Measurements from ENCODE around the gene FAHD2B.
"Not testable (repeated sequence)": the region's sequence is repeated elsewhere in the genome, so short reads cannot be mapped to it uniquely, and the experiment has no call there.

Gene FAHD2B, protein sequence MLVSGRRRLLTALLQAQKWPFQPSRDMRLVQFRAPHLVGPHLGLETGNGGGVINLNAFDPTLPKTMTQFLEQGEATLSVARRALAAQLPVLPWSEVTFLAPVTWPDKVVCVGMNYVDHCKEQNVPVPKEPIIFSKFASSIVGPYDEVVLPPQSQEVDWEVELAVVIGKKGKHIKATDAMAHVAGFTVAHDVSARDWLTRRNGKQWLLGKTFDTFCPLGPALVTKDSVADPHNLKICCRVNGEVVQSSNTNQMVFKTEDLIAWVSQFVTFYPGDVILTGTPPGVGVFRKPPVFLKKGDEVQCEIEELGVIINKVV

DNA sequence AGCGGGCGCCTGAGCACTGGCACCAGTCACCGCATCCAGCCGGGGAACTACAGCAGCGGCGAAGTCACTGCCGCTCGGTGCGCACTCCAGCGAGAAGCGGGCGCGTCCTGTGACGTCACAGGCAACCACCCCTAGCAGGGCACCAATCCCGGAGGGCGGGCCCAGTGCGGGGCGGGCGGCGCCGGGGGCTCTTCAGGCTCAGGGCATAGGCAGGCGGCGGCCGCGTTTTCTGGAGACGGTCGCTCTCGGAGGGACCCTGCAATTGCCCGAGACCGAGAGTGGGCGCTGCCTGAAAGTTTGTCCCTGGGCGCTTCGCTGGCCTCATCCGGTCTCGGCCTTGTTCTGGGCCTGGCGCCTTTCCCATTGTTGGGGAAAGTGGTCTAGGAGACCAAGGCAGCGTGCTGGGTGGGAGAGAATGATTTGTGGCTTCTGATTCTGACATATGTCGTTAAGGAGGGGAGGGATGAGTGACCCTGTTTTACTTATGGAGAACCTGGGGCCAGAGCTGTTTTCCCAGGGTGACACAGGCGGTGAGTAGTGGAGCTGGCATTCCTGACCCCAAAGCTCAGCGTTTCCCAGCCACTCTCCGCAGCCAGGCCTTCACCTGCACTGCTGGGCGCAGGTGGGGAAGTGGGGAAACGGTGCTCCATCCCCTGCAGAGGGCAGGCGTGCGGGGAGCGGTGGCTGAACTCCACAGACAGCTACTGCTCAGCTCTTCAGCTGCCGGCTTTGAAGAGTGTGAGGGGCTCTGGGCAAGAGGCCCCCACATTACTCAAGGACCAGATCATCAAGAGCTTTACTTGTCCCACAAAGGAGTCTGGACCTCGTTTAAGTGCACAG lies at the start of gene FAHD2B:
Gene FAHD2B, minus strand, starts transcription at position 111 of the 840 bp plus-strand sequence. CDS start 3,176 bp downstream, outside the sequence.
- not testable (repeated sequence) for H3K27ac ChIP-seq (ENCODE audit: low read depth, low read length)

DNA sequence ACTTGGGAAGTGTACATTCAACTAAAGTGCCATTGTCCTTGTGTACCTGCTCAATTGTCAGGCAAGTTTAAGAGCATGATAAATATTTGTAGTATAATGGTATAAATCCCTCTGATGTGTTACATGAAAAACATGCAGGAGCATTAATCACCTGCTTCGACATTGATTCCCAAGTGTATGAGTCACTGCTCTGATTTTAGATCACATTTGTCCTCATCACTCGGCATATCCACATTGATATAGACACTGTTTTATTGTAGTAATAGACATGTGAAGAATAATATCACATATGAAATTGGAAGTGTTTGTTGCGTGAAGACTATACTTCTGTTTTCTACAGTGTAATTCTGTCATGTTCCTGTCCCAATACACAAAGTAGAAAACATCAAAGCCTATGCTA lies 49.3 kb upstream of the FAHD2B start:
- H3K27ac ChIP-seq (ENCODE audit: low read depth, low read length); H3K4me3 ChIP-seq (ENCODE audit: low read depth, low read length); H3K36me3 ChIP-seq (ENCODE audit: control insufficient read depth, insufficient read depth, low read length); H3K9me3 ChIP-seq (ENCODE audit: control insufficient read depth, insufficient read depth, low read depth, low read length); H3K27me3 ChIP-seq (ENCODE audit: control insufficient read depth, insufficient read depth, low read length); H3K9ac ChIP-seq (ENCODE audit: low read length); H3K4me1 ChIP-seq (ENCODE audit: control insufficient read depth, insufficient read depth, low read length): not testable (repeated sequence)

More for the DNA sequence above, at the start of gene FAHD2B:
- not testable (repeated sequence) for H3K36me3 ChIP-seq (ENCODE audit: control insufficient read depth, insufficient read depth, low read length); H3K27me3 ChIP-seq (ENCODE audit: control insufficient read depth, insufficient read depth, low read length); H3K9me3 ChIP-seq (ENCODE audit: control insufficient read depth, insufficient read depth, low read depth, low read length); H3K9ac ChIP-seq (ENCODE audit: low read length); H3K4me1 ChIP-seq (ENCODE audit: control insufficient read depth, insufficient read depth, low read length)
- peak within 1 kb of the TSS; percentile 53 for H3K4me3 ChIP-seq (ENCODE audit: low read depth, low read length)

DNA sequence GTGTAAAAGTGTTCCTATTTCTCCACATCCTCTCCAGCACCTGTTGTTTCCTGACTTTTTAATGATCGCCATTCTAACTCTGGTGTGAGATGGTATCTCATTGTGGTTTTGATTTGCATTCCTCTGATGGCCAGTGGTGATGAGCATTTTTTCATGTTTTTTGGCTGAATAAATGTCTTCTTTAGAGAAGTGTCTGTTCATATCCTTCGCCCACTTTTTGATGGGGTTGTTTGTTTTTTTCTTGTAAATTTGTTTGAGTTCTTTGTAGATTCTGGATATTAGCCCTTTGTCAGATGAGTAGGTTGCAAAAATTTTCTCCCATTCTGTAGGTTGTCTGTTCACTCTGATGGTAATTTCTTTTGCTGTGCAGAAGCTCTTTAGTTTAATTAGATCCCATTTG lies 34.4 kb upstream of the FAHD2B start:
- not testable (repeated sequence) for H3K9me3 ChIP-seq (ENCODE audit: control insufficient read depth, insufficient read depth, low read depth, low read length); H3K27ac ChIP-seq (ENCODE audit: low read depth, low read length); H3K4me3 ChIP-seq (ENCODE audit: low read depth, low read length); H3K27me3 ChIP-seq (ENCODE audit: control insufficient read depth, insufficient read depth, low read length); H3K9ac ChIP-seq (ENCODE audit: low read length); H3K4me1 ChIP-seq (ENCODE audit: control insufficient read depth, insufficient read depth, low read length); H3K36me3 ChIP-seq (ENCODE audit: control insufficient read depth, insufficient read depth, low read length)

DNA sequence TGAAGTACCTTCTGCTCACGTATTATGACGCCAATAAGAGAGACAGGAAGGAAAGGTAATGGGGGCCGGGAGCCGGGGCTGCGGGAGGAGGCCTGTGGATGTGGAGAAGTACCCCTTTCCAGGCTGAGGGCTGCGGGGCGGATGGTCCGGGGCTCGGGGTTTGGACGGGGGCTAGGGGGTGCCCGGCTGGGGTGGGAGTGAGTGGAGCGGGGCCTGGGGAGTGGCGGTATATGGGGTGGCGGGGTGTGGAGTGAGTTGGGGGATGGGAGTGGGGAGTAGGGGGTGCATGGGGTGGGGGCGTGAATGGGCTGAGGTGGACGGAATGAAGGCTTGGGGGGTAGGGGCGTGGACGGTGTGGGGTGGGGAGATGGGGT lies 19.2 kb upstream of the FAHD2B start:
- peak overlapping the region; percentile 76 for H3K9ac ChIP-seq (ENCODE audit: low read length)
- H3K27ac ChIP-seq (ENCODE audit: low read depth, low read length); H3K9me3 ChIP-seq (ENCODE audit: control insufficient read depth, insufficient read depth, low read depth, low read length); H3K4me1 ChIP-seq (ENCODE audit: control insufficient read depth, insufficient read depth, low read length); H3K27me3 ChIP-seq (ENCODE audit: control insufficient read depth, insufficient read depth, low read length); H3K36me3 ChIP-seq (ENCODE audit: control insufficient read depth, insufficient read depth, low read length): not testable (repeated sequence)
- peak overlapping the region; percentile 90 for H3K4me3 ChIP-seq (ENCODE audit: low read depth, low read length)

DNA sequence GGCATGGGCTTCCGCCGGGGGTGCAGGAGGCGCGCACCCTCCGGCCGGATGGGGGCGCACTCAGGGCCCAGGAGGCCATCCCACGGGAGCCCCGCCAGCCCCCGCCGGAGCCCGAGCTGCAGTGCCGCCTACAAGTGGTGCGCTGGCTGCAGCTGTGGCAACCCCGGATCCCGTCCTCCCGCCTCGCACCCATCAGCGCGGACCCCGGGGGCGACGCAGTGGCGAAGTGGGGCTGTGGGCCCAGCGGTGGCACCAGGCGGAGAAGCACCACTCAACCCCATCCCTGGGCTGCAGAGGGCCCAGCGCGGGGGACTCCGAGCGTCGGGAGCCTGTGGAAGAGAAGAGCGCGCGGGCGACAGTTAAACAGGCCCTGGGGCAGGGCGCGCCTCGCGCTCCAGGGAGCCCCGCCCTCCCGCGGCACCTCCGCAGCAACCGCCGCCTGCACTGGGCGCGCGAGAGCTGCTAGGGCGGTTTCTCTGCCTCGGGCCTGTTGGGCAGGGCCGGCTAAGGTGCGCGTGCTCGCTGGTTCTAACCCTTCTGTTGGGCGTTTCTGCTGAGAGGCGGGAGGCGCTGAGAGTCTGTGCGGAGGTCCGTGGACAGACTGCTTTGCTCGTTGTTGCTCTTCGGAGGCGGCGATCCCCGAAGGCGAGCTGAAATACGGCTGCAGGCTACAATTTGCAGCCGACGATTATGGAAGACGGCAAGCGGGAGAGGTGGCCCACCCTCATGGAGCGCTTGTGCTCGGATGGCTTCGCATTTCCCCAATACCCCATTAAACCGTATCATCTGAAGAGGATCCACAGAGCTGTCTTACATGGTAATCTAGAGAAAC lies 18.6 kb upstream of the FAHD2B start, which contains the start of gene ANKRD36:
Gene ANKRD36, plus strand, starts transcription at position 104 of the 832 bp plus-strand sequence. Its CDS starts 587 bp downstream, at position 691.
- H3K9me3 ChIP-seq (ENCODE audit: control insufficient read depth, insufficient read depth, low read depth, low read length); H3K36me3 ChIP-seq (ENCODE audit: control insufficient read depth, insufficient read depth, low read length); H3K4me1 ChIP-seq (ENCODE audit: control insufficient read depth, insufficient read depth, low read length); H3K27me3 ChIP-seq (ENCODE audit: control insufficient read depth, insufficient read depth, low read length); H3K27ac ChIP-seq (ENCODE audit: low read depth, low read length): not testable (repeated sequence)
- Histone ChIP-seq H3K9ac (ENCODE audit: low read length) (peak within 1 kb of the TSS; percentile 76), H3K4me3 (ENCODE audit: low read depth, low read length) (peak within 1 kb of the TSS; percentile 90)

DNA sequence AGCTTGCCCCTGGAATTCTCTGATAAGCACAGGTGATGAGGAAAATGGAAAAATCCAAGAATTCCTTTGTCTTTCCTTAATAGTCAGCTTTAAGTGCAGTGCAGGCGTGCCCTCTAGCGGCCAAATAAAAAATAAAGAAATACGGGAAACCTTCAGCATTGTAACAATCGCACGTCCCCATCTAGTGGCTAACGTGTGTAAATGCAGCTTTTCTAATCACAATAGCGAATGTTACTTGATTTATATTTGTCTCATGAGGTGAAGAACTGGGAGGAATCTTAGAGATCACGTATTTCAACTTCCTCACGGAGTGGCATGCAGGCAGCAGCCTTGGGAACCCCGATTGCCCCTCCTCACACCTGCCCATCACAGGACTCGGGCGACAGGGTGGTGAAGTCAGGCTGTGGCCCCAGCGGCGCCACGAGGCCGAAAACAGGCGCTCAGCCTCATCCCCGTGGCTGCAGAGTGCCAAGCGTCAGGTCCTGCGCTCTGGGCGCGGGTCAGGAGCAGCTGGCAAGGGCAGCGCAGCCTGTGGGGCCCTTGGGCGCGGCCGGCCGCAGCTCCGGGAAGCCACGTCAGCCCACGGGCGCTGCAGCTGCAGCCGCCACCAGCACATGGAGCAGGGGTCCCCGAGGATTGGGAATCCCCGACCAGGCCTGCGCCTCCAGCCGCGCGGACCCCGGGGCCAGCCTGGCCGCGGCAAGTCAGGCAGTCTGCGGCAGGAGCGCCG lies 17.8 kb upstream of the FAHD2B start:
- not testable (repeated sequence) for H3K36me3 ChIP-seq (ENCODE audit: control insufficient read depth, insufficient read depth, low read length); H3K27ac ChIP-seq (ENCODE audit: low read depth, low read length); H3K4me1 ChIP-seq (ENCODE audit: control insufficient read depth, insufficient read depth, low read length); H3K27me3 ChIP-seq (ENCODE audit: control insufficient read depth, insufficient read depth, low read length); H3K9me3 ChIP-seq (ENCODE audit: control insufficient read depth, insufficient read depth, low read depth, low read length)
- peak overlapping the region; percentile 90 for H3K4me3 ChIP-seq (ENCODE audit: low read depth, low read length)
- peak overlapping the region; percentile 32 for H3K9ac ChIP-seq (ENCODE audit: low read length)

DNA sequence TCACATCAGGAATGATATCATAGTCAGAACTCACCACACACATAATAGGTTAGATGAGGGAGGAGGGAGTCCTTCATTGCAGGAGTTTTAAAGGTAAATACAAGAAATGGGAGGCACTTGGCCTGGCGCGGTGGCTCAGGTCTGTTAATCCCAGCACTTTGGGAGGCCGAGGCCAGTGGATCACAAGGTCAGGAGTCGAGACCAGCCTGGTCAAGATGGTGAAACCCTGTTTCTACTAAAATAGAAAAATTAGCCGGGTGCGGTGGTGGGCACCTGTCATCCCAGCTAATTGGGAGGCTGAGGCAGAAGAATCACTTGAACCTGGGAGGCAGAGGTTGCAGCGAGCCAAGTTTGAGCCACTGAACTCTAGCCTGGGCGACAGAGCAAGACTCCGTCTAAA lies 16.6 kb upstream of the FAHD2B start:
- not testable (repeated sequence) for H3K9ac ChIP-seq (ENCODE audit: low read length); H3K4me1 ChIP-seq (ENCODE audit: control insufficient read depth, insufficient read depth, low read length); H3K27me3 ChIP-seq (ENCODE audit: control insufficient read depth, insufficient read depth, low read length); H3K9me3 ChIP-seq (ENCODE audit: control insufficient read depth, insufficient read depth, low read depth, low read length); H3K36me3 ChIP-seq (ENCODE audit: control insufficient read depth, insufficient read depth, low read length); H3K27ac ChIP-seq (ENCODE audit: low read depth, low read length); H3K4me3 ChIP-seq (ENCODE audit: low read depth, low read length)

DNA sequence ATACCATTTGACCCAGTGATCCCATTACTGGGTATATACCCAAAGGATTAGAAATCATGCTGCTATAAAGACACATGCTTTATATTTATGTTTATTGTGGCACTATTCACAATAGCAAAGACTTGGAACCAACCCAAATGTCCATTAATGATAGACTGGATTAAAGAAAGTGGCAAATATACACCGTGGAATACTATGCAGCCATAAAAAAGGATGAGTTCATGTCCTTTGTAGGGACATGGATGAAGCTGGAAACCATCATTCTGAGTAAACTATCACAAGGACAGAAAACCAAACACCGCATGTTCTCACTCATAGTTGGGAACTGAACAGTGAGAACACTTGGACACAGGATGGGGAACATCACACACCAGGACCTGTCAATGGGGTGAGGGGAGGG lies 12.2 kb upstream of the FAHD2B start:
- H3K4me3 ChIP-seq (ENCODE audit: low read depth, low read length); H3K9ac ChIP-seq (ENCODE audit: low read length); H3K27ac ChIP-seq (ENCODE audit: low read depth, low read length); H3K36me3 ChIP-seq (ENCODE audit: control insufficient read depth, insufficient read depth, low read length); H3K4me1 ChIP-seq (ENCODE audit: control insufficient read depth, insufficient read depth, low read length); H3K27me3 ChIP-seq (ENCODE audit: control insufficient read depth, insufficient read depth, low read length); H3K9me3 ChIP-seq (ENCODE audit: control insufficient read depth, insufficient read depth, low read depth, low read length): not testable (repeated sequence)

DNA sequence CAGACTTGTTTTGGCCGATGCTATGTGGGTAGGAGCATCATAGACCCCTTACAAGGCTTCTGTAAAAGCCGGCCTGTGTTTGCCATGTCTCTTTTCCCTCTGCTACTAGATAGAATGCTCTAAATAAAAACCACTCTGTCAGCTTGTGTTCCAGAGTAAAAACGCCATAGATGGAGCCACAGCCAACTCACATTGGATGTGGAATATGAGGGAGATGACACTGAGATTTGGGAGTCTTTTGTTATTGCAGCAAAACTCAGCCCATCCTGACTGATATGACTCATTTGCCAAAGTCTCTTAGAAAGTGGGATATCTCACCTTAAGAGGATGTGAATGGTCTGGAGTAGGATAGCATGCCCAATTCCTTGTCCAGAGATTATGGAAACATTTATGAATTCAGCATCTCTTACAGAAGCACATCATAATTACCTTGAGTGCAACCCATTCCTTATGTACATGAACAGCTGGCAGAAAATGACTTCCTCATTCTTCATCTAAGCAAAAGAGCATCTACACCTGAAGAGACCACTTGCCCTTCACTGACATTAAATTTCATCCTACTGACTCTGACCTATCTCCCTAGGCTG lies 4.2 kb upstream of the FAHD2B start:
- H3K9me3 ChIP-seq (ENCODE audit: control insufficient read depth, insufficient read depth, low read depth, low read length); H3K4me1 ChIP-seq (ENCODE audit: control insufficient read depth, insufficient read depth, low read length); H3K36me3 ChIP-seq (ENCODE audit: control insufficient read depth, insufficient read depth, low read length); H3K4me3 ChIP-seq (ENCODE audit: low read depth, low read length); H3K9ac ChIP-seq (ENCODE audit: low read length); H3K27me3 ChIP-seq (ENCODE audit: control insufficient read depth, insufficient read depth, low read length); H3K27ac ChIP-seq (ENCODE audit: low read depth, low read length): not testable (repeated sequence)

DNA sequence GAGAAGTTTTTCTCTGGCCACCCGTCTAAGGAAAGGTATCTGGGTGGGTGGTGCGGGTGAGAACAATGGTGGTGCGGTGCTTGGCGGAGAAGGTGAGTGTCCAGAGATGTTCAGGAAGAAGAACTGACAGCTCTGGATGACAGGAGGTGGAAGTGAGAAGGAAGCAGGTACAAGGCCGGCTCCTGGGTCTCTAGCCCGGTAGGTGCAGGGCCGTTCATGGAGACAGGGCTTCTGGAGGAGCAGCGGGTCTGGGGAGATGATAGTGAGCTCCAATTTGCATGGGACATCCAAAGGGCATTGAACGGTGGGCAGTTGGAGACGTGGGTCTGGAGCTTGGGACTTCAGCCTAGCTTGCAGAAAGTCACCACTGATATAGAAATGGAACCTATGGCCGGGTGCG lies 979 bp upstream of the FAHD2B start:
- H3K36me3 ChIP-seq (ENCODE audit: control insufficient read depth, insufficient read depth, low read length), result no peaks in the 10 kb centered on the region
- peak overlapping the region; percentile 47 for H3K4me3 ChIP-seq (ENCODE audit: low read depth, low read length)
- no peak overlapping the region for H3K27ac ChIP-seq (ENCODE audit: low read depth, low read length)
- peaks cover 3% of the 10 kb centered on the region; the same call in 1 of the 2 replicates for H3K27me3 ChIP-seq (ENCODE audit: control insufficient read depth, insufficient read depth, low read length)
- H3K4me1 ChIP-seq (ENCODE audit: control insufficient read depth, insufficient read depth, low read length), result no peaks in the 10 kb centered on the region; the same call in 1 of the 2 replicates
- no peak overlapping the region for H3K9ac ChIP-seq (ENCODE audit: low read length)
- no peaks in the 10 kb centered on the region; the same call in 1 of the 2 replicates for H3K9me3 ChIP-seq (ENCODE audit: control insufficient read depth, insufficient read depth, low read depth, low read length)
